ENCODE measurements around the gene TSR1. TPM values are rescaled to one million over a fixed set of nuclear protein-coding genes. Genes with fewer than 3 reads are reported as not detected.

The TSR1 gene
- total and polyA plus RNA-seq, 9 of the 15 experiments (the other 6 are each of a cell fraction or from before 2014, with no cell fraction given): 16.4 to 87.5 (median 55.2) TPM

GRCh38 chr17:2336215-2336851 lies at the start of gene TSR1 (continued):
- peak; percentile 69 for TF ChIP-seq ZNF592 (IDR thresholded peaks at IDR 0.05)
- TF ChIP-seq NR2C2 (CRISPR knock-in tag; IDR thresholded peaks at IDR 0.05): peak; percentile 98
- peak; percentile 99 for TF ChIP-seq NR2C2 (tag; IDR thresholded peaks at IDR 0.05)
- TF ChIP-seq ZBTB2 (IDR thresholded peaks at IDR 0.05): no peak
- no peak for TF ChIP-seq RFX7 (CRISPR knock-in tag; IDR thresholded peaks at IDR 0.05)
- no peak for TF ChIP-seq SNAPC5 (CRISPR knock-in tag; IDR thresholded peaks at IDR 0.05)
- no peak for TF ChIP-seq PCBP2 (IDR thresholded peaks at IDR 0.05; ENCODE audit: low read depth, low read length, poor library complexity, severe bottlenecking)
- 0 out of 2 replicates have a peak, but pooled peaks have one; percentile 13 for TF ChIP-seq ZNF511 (CRISPR knock-in tag; IDR thresholded peaks at IDR 0.05)
- peak; percentile 88 for TF ChIP-seq CHD2 (IDR thresholded peaks at IDR 0.05; ENCODE audit: low read depth, low read length)
- TF ChIP-seq ZNF280B (CRISPR knock-in tag; IDR thresholded peaks at IDR 0.05): no peak
- TF ChIP-seq E2F5 (CRISPR knock-in tag; IDR thresholded peaks at IDR 0.05): no peak
- peak; percentile 80 for TF ChIP-seq KDM5B (IDR thresholded peaks at IDR 0.05; ENCODE audit: insufficient replicate concordance, low read depth, low read length)
- TF ChIP-seq ZNF263 (CRISPR knock-in tag; IDR thresholded peaks at IDR 0.05; ENCODE audit: borderline replicate concordance): no peak
- TF ChIP-seq SLC30A9 (CRISPR knock-in tag; IDR thresholded peaks at IDR 0.05): no peak
- no peak for TF ChIP-seq CREB5 (CRISPR knock-in tag; IDR thresholded peaks at IDR 0.05)
